ENCODE data around the gene ISG20L2.

ISG20L2 gene

DNA sequence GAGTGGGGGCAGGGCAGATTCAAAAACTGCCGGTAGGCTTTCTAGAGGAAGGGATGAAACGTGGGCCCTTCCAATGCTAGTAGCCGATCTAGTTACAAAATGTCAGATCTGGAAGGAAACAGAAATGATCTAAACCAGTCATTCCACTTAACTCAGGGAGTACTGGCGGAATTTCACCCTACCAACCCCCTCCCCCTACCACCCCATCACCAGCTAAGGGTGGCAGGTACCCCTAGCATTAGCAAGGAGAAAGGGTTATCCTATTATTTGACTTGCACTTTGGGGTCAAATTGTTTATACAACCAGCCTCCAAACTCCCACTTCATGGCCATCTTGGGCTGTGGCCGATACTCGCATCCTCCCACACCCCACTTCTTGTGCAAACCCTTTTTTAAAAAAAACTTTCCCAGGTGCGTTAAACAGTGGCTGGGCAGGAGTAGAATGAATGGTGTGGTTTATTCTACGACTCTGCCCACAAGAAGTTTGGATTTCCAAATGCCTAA lies 13.0 kb upstream of the ISG20L2 start:
- H3K36me3 ChIP-seq (ENCODE audit: control insufficient read depth, low read length), result peaks cover 91% of the 10 kb centered on the region
- H3K27me3 ChIP-seq (ENCODE audit: control insufficient read depth, low read length), result no peaks in the 10 kb centered on the region
- 0 out of 2 replicates have a peak, but pooled peaks cover 4% of the 10 kb centered on the region for H4K20me1 ChIP-seq (ENCODE audit: control insufficient read depth, insufficient read depth, low read depth, low read length)
- H3K27ac ChIP-seq (ENCODE audit: low read depth, low read length), result peak overlapping the region; percentile 60
- TF ChIP-seq, protein P1, sequence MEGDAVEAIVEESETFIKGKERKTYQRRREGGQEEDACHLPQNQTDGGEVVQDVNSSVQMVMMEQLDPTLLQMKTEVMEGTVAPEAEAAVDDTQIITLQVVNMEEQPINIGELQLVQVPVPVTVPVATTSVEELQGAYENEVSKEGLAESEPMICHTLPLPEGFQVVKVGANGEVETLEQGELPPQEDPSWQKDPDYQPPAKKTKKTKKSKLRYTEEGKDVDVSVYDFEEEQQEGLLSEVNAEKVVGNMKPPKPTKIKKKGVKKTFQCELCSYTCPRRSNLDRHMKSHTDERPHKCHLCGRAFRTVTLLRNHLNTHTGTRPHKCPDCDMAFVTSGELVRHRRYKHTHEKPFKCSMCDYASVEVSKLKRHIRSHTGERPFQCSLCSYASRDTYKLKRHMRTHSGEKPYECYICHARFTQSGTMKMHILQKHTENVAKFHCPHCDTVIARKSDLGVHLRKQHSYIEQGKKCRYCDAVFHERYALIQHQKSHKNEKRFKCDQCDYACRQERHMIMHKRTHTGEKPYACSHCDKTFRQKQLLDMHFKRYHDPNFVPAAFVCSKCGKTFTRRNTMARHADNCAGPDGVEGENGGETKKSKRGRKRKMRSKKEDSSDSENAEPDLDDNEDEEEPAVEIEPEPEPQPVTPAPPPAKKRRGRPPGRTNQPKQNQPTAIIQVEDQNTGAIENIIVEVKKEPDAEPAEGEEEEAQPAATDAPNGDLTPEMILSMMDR (IDR thresholded peaks at IDR 0.05; ENCODE audit: low read depth, low read length, poor library complexity, severe bottlenecking), result no peak
- no peak for TF ChIP-seq EZH2phosphoT487 (IDR thresholded peaks at IDR 0.05; ENCODE audit: borderline replicate concordance, low read length)
- H3K9me2 ChIP-seq (replicated peaks; ENCODE audit: control insufficient read depth, low read length), result no peaks in the 10 kb centered on the region
- H3F3A ChIP-seq (ENCODE audit: control insufficient read depth, insufficient read depth), result peaks cover 30% of the 10 kb centered on the region
- peaks cover 46% of the 10 kb centered on the region for H3K79me2 ChIP-seq (ENCODE audit: control insufficient read depth, low read length)
- H3K4me2 ChIP-seq (ENCODE audit: low read length), result peak overlapping the region; percentile 83
- H3K4me3 ChIP-seq (ENCODE audit: low read length), result peak overlapping the region; percentile 85
- H3K9me3 ChIP-seq (ENCODE audit: control insufficient read depth, insufficient read depth, low read length), result no peaks in the 10 kb centered on the region
- peaks cover 35% of the 10 kb centered on the region for H3K4me1 ChIP-seq (ENCODE audit: control insufficient read depth, low read length)

DNA sequence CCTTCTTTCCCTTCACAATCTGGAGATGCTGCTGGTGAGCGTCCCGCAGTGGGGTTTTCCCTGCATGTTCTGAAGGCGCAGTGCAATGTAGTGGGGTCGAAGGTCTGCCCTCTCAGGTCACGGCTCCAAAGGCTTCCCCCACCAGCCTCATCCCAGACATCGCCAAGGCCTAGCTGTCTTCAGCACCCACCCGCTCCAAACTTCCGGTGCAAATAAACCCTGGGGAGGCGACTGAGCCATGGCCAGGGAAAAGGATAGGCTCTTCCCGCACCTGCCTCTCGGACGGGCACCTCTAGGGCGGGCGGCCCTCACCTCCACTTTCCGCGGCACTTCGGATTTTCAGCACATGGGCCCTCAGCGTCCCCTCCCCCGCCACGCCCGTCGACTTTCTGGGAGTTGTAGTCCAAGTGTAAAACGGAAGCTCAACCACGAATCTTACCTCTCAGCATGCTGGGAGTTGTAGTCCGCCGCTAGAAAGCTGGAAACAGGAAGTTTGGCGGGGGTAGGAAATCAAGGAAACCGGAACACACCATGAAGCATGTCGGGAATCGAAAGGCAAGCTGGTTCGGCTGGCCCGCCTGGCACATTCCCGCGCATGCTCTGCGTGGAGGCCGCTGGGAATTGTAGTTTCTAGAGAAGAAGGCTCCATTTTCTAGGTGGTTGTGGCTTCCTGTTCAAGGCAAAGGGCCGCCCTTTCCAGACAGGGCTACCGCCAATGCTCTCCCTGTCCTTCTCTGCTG lies 12.3 kb upstream of the ISG20L2 start, which contains the start of gene MRPL24:
TSS of gene MRPL24 (minus strand) at position 348 of the 740 bp plus-strand sequence. CDS start 2,384 bp downstream, outside the sequence.
- H3K4me2 ChIP-seq (ENCODE audit: low read length), result peak within 1 kb of the TSS; percentile 83
- peaks cover 91% of the 10 kb centered on the region for H3K36me3 ChIP-seq (ENCODE audit: control insufficient read depth, low read length)
- no peaks in the 10 kb centered on the region for H4K20me1 ChIP-seq (ENCODE audit: control insufficient read depth, insufficient read depth, low read depth, low read length)
- peaks cover 27% of the 10 kb centered on the region for H3F3A ChIP-seq (ENCODE audit: control insufficient read depth, insufficient read depth)
- no peaks in the 10 kb centered on the region for H3K27me3 ChIP-seq (ENCODE audit: control insufficient read depth, low read length)
- peaks cover 40% of the 10 kb centered on the region for H3K79me2 ChIP-seq (ENCODE audit: control insufficient read depth, low read length)
- no peaks in the 10 kb centered on the region for H3K9me2 ChIP-seq (replicated peaks; ENCODE audit: control insufficient read depth, low read length)
- TF ChIP-seq, protein P1 (IDR thresholded peaks at IDR 0.05; ENCODE audit: low read depth, low read length, poor library complexity, severe bottlenecking), result no peak
- TF ChIP-seq EZH2phosphoT487 (IDR thresholded peaks at IDR 0.05; ENCODE audit: borderline replicate concordance, low read length), result no peak
- peak within 1 kb of the TSS; percentile 85 for H3K4me3 ChIP-seq (ENCODE audit: low read length)
- peaks cover 29% of the 10 kb centered on the region for H3K4me1 ChIP-seq (ENCODE audit: control insufficient read depth, low read length)
- no peaks in the 10 kb centered on the region for H3K9me3 ChIP-seq (ENCODE audit: control insufficient read depth, insufficient read depth, low read length)
- H3K27ac ChIP-seq (ENCODE audit: low read depth, low read length), result peak within 1 kb of the TSS; percentile 60

DNA sequence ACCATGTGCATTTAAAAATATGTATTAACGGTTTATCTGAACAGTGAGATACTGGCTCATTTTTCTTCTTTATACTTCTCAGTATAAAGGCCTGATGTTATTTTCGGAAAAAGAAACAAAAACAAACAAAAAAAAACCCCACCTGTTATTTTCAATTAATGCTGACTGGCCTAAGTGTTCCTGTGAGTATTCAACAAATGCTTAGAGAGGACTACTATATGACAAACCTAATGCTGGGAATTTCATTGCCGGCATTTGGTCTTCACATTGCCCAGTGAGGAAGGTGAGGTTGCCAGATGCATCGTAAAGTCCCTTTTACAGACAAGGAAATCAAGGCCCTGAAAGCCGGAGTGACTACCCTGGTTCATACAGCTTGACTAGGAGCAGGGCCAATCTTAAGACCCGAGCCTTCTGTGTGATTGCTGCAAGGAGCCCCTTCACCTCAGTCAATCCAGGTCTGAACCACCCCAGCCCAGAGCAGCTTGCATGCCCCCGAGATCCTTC lies 11.7 kb upstream of the ISG20L2 start:
- Histone ChIP-seq H3K9me2 (replicated peaks; ENCODE audit: control insufficient read depth, low read length) (no peaks in the 10 kb centered on the region), H3K36me3 (ENCODE audit: control insufficient read depth, low read length) (peaks cover 89% of the 10 kb centered on the region), H3K4me3 (ENCODE audit: low read length) (peak overlapping the region; percentile 85), H3K4me2 (ENCODE audit: low read length) (peak overlapping the region; percentile 83), H3F3A (ENCODE audit: control insufficient read depth, insufficient read depth) (peaks cover 27% of the 10 kb centered on the region), H3K27me3 (ENCODE audit: control insufficient read depth, low read length) (no peaks in the 10 kb centered on the region), H3K27ac (ENCODE audit: low read depth, low read length) (peak overlapping the region; percentile 60), H3K9me3 (ENCODE audit: control insufficient read depth, insufficient read depth, low read length) (no peaks in the 10 kb centered on the region), H4K20me1 (ENCODE audit: control insufficient read depth, insufficient read depth, low read depth, low read length) (no peaks in the 10 kb centered on the region), H3K4me1 (ENCODE audit: control insufficient read depth, low read length) (peaks cover 25% of the 10 kb centered on the region), H3K79me2 (ENCODE audit: control insufficient read depth, low read length) (peaks cover 34% of the 10 kb centered on the region)
- TF ChIP-seq EZH2phosphoT487 (IDR thresholded peaks at IDR 0.05; ENCODE audit: borderline replicate concordance, low read length), result no peak
- TF ChIP-seq, protein P1 (IDR thresholded peaks at IDR 0.05; ENCODE audit: low read depth, low read length, poor library complexity, severe bottlenecking), result no peak
